ENCODE data around the gene PAM16.
A peak's percentile ranks its signal among the peaks of the same experiment; 100 is the strongest.
"Not testable (repeated sequence)": the region's sequence is repeated elsewhere in the genome, so short reads cannot be mapped to it uniquely, and the experiment has no call there.

The PAM16 gene

DNA sequence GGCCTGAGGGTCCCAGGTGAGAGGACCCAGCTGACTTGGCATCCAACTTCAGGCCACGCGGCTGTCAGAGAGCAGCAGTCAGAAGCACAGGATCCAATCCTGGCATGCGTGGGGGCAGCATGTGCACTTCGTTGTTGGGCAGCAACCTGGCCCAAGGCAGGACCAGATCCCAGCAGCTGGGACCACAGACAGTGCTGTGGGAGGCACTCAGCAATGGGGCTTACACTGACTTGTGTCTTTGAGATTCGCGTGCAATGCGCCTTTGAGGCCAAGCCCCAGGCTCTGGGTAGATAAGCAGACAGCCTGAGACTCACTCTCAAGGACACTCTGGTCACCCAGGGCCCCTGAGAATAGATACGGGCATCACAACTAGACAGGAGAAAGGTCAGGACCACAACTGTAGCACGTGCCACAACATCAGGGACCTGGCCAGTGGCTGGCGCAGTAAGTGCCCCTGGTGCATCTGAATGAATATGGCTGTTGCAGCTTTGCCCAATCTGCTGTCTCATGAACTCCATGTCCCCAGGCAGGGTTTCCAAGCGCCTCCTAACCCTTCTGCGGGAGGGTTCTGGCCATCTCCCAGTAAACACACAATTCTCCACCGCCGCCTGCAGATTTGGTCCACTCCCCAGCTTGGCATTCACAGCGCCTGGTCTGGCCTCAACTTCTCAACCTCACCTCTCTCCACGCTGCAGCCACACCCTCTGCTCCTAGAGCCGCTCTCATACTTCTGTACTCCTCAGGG lies 3.2 kb downstream of the PAM16 start:
- no peaks in the 10 kb centered on the region for H3K9me3 ChIP-seq (ENCODE audit: insufficient read depth, low read depth, low read length)
- H3K4me3 ChIP-seq (ENCODE audit: low read length) = no peak overlapping the region
- no peaks in the 10 kb centered on the region for H3K27me3 ChIP-seq (ENCODE audit: insufficient read depth, low read length)
- peaks cover 4% of the 10 kb centered on the region; the same call in 1 of the 2 replicates for H3K4me1 ChIP-seq (ENCODE audit: insufficient read depth, low read length)
- peak overlapping the region; percentile 13; the same call in 1 of the 2 replicates for H3K9ac ChIP-seq (ENCODE audit: low read depth, low read length)
- peaks cover 36% of the 10 kb centered on the region for H3K36me3 ChIP-seq (ENCODE audit: insufficient read depth, low read length)
- no peak overlapping the region for H3K27ac ChIP-seq (ENCODE audit: low read depth, low read length)
- WGBS = 95% methylated on average over 17 of the region's 17 CpGs

DNA sequence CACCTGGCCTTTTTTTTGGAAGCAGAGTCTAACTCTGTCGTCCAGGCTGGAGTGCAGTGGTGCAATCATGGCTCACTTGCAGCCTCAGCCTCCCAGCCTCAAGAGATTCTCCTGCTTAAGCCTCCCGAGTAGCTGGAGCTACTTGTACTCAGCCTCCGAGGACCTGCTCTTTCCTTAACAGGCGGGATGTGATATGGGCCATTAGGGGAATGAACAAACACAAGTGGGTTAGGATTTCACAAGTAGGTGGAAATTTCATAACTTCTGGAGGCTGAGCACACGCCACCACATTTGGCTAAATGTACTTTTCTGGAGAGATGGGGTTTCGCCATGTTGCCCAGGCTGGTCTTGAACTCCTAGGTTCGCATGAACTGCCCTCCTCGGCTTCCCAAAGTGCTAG lies 4.1 kb downstream of the PAM16 start:
- Histone ChIP-seq H3K27ac (ENCODE audit: low read depth, low read length) (no peak overlapping the region), H3K36me3 (ENCODE audit: insufficient read depth, low read length) (peaks cover 36% of the 10 kb centered on the region)
- WGBS = 95% methylated on average over 8 of the region's 8 CpGs

DNA sequence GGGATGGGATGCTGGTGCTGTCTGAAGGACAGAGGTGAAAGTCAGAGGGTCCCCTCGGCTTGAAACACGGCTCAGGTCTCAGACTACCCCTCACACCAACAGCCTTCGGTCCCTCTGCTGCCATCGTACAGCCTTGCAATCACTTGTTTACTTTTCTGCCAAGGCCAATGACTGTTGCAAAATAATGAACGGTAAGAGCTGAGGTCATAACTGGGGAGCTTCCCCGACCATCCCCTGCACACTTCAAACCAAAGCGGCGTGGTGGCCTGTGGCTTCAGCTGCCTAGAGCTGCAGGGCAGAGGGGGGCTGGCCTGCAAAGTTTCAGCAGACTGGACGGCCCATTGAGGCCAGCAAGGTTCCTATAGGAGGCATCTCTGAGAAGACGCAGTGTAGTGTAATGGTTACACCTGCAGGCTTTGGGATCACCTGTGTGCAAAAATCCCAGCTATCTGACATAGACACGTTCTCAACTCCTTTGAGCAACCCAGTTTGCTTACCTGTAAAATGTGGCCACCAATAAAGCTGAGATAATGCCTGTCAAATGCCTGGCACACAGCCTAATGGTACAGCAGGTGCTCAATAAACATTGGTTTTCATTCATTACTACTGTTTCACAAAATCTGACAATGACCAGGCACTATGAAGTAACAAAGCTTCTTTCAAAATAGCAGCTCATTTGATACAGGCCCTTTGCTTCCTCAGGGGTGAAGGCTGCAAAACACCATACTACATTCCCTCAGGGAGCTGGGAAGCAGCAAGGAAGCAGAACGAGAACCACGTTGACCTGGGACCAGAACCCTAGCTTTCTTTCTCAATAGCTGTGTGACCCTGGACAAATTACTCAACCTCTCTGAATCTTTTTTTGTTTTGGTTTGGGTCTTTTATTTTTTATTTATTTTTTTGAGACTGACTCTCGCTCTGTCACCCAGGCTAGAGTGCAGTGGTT lies 5.0 kb downstream of the PAM16 start:
- H3K27ac ChIP-seq (ENCODE audit: low read depth, low read length) = no peak overlapping the region
- 94% methylated on average over 14 of the region's 14 CpGs for WGBS

More for the DNA sequence above, 4.1 kb downstream of the PAM16 start:
- no peak overlapping the region for H3K4me3 ChIP-seq (ENCODE audit: low read length)
- H3K27me3 ChIP-seq (ENCODE audit: insufficient read depth, low read length) = no peaks in the 10 kb centered on the region
- no peaks in the 10 kb centered on the region for H3K9me3 ChIP-seq (ENCODE audit: insufficient read depth, low read depth, low read length)
- peaks cover 4% of the 10 kb centered on the region; the same call in 1 of the 2 replicates for H3K4me1 ChIP-seq (ENCODE audit: insufficient read depth, low read length)
- H3K9ac ChIP-seq (ENCODE audit: low read depth, low read length) = no peak overlapping the region

DNA sequence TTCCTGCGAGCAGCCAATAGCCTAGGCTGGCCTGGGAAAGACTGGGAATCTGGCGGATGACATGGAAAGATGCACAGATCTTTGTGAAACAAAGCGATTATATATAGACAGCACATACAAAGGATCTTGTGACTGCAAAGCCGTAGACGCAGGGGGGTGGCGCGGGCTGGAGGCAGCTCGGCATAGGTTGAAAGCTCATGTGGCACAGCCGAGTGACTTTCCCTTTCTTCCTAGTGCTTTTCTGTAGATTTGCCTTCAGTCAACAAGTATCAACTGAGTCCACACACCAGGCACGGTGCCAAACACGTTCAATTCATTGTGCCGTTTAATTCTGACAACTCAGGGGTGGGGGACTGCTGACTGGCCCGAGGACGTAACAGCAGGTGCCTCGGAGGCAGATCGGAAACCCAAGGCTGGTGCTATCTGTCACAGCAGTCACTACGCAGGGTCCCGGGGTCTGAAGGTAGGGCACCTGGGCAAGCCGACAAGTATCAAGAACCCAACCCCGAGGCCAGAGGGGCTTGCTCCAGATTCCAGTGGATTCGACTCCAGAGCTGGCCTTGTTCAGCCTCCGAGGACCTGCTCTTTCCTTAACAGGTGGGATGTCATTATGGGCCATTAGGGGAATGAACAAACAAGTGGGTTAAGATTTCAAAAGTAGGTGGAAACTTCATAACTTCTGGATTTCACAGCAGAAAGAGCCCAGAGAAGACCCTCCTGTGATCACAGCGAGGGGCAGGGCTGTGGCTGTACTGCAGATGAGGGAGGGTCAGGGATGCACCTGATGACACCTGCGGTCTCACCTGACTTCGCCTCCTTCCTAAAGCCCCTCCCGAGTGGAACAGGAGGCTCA lies 5.9 kb downstream of the PAM16 start:
- Histone ChIP-seq H3K27me3 (ENCODE audit: insufficient read depth, low read length) (no peaks in the 10 kb centered on the region), H3K36me3 (ENCODE audit: insufficient read depth, low read length) (peaks cover 47% of the 10 kb centered on the region), H3K9me3 (ENCODE audit: insufficient read depth, low read depth, low read length) (no peaks in the 10 kb centered on the region), H3K4me1 (ENCODE audit: insufficient read depth, low read length) (no peaks in the 10 kb centered on the region), H3K9ac (ENCODE audit: low read depth, low read length) (no peak overlapping the region), H3K4me3 (ENCODE audit: low read length) (no peak overlapping the region), H3K27ac (ENCODE audit: low read depth, low read length) (no peak overlapping the region)
- WGBS = 96% methylated on average over 26 of the region's 26 CpGs

More for the DNA sequence above, 5.0 kb downstream of the PAM16 start:
- Histone ChIP-seq H3K9me3 (ENCODE audit: insufficient read depth, low read depth, low read length) (no peaks in the 10 kb centered on the region), H3K4me1 (ENCODE audit: insufficient read depth, low read length) (no peaks in the 10 kb centered on the region), H3K27me3 (ENCODE audit: insufficient read depth, low read length) (no peaks in the 10 kb centered on the region), H3K4me3 (ENCODE audit: low read length) (no peak overlapping the region), H3K36me3 (ENCODE audit: insufficient read depth, low read length) (peaks cover 41% of the 10 kb centered on the region), H3K9ac (ENCODE audit: low read depth, low read length) (no peak overlapping the region)

DNA sequence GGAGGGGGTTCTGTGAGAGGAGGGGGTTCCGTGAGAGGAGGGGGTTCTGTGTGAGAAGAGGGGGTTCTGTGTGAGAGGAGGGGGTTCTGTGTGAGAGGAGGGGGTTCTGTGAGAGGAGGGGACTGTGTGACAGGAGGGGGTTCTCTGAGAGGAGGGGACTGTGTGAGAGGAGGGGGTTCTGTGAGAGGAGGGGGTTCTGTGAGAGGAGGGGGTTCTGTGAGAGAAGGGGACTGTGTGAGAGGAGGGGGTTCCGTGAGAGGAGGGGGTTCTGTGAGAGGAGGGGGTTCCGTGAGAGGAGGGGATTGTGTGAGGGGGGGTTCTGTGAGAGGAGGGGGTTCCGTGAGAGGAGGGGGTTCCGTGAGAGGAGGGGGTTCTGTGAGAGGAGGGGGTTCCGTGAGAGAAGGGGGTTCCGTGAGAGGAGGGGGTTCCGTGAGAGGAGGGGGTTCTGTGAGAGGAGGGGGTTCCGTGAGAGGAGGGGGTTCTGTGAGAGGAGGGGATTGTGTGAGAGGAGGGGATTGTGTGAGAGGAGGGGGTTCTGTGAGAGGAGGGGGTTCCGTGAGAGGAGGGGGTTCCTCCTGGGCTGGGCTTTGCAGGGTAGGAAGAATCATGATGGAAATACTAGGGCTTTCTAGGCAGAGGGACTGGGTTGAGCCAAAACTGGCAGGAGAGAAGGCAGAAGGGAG lies 6.7 kb downstream of the PAM16 start:
- H3K36me3 ChIP-seq (ENCODE audit: insufficient read depth, low read length) = peaks cover 47% of the 10 kb centered on the region
- not testable (repeated sequence) for H3K4me1 ChIP-seq (ENCODE audit: insufficient read depth, low read length); H3K9me3 ChIP-seq (ENCODE audit: insufficient read depth, low read depth, low read length); H3K4me3 ChIP-seq (ENCODE audit: low read length); H3K27ac ChIP-seq (ENCODE audit: low read depth, low read length); H3K27me3 ChIP-seq (ENCODE audit: insufficient read depth, low read length); H3K9ac ChIP-seq (ENCODE audit: low read depth, low read length)
- WGBS = 62% methylated on average over 8 of the region's 10 CpGs

DNA sequence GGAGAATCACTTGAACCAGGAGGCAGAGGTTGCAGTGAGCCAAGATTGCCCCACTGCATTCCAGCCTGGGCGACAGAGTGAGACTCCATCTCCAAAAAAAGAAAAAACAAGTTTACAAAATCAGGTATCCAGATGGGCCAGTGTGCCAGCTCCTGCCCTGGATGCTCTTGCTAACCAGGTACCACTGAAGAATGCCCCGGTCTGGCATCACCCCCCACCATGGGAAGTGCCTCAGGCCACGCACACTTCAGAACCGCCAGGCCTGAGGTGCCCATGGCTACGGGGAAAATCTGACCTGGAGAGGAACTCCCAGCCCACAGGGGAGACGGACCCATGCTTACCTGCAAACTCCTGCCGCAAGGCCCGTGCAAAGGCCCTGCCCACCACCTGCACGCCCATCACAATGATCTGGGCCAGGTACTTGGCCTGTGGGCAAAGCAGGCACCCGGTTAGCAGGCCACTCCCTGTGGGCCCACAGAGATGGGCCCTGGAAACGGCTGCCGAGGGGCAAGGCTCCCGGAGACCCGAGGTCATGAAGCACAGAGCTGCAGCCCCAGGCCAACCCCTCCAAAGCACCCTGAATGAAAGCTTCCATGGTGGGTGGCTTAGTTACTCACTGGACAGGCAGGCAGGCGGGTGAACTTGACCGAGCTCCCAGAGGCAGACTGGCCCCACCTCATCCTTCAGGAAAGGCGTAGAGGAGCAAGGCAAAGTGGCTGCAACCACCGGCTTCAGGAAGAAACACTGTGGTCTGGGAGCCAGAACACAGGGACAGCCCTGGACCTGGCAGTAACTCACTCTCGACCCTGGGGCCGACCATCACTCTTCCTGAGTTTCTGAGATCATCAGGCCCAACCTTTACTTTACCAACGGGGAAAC lies 8.0 kb downstream of the PAM16 start:
- H3K4me1 ChIP-seq (ENCODE audit: insufficient read depth, low read length) = no peaks in the 10 kb centered on the region
- H3K36me3 ChIP-seq (ENCODE audit: insufficient read depth, low read length) = peaks cover 51% of the 10 kb centered on the region
- H3K4me3 ChIP-seq (ENCODE audit: low read length) = no peak overlapping the region
- WGBS = 94% methylated on average over 21 of the region's 21 CpGs
- H3K9ac ChIP-seq (ENCODE audit: low read depth, low read length) = no peak overlapping the region
- H3K9me3 ChIP-seq (ENCODE audit: insufficient read depth, low read depth, low read length) = no peaks in the 10 kb centered on the region
- H3K27me3 ChIP-seq (ENCODE audit: insufficient read depth, low read length) = no peaks in the 10 kb centered on the region
- no peak overlapping the region for H3K27ac ChIP-seq (ENCODE audit: low read depth, low read length)

DNA sequence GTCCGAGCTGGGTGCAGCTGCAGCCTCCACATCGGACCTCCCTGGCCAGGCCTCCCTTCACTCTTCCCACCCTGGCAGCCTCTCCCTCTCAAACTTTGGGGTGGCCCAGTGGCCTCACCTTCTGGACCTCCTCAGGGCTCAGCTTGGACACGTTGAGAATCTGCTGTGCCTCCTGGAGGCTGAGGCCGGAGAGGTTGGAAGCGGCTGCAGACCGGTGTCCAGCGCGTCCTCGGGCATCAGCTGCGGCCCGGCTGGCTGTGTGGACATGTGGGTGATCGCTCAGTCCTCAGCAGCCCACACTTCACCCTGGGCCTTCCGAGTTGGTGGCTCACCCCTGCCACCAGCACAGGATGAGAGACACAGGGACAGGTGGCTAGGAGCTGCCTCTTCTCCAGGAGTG lies 9.9 kb downstream of the PAM16 start:
- Histone ChIP-seq H3K27me3 (ENCODE audit: insufficient read depth, low read length) (no peaks in the 10 kb centered on the region), H3K9ac (ENCODE audit: low read depth, low read length) (no peak overlapping the region), H3K4me3 (ENCODE audit: low read length) (no peak overlapping the region), H3K4me1 (ENCODE audit: insufficient read depth, low read length) (no peaks in the 10 kb centered on the region), H3K9me3 (ENCODE audit: insufficient read depth, low read depth, low read length) (no peaks in the 10 kb centered on the region), H3K36me3 (ENCODE audit: insufficient read depth, low read length) (peaks cover 51% of the 10 kb centered on the region), H3K27ac (ENCODE audit: low read depth, low read length) (no peak overlapping the region)
- WGBS = 97% methylated on average over 13 of the region's 13 CpGs

DNA sequence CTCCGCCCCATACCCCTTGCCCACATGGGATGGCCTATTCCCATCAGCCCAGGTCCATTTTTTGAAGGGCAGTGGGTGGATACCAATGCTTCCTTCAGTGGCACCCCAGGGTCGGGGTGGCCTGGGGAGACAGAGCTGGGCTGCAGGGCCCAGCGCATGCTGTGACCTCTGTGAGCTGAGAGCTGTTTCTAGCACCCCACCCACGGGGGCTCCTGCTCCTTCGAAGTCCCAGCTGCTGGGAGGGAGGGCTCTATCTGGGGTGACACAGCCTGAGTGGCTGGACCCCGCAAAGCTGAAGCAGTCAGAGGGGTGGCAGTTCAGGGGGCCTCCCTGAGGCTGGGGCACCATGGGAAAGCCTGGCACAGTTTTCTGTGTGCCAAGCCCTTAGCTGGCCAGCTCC lies 10.7 kb downstream of the PAM16 start:
- H3K27ac ChIP-seq (ENCODE audit: low read depth, low read length) = no peak overlapping the region
- 97% methylated on average over 6 of the region's 6 CpGs for WGBS
- no peaks in the 10 kb centered on the region for H3K27me3 ChIP-seq (ENCODE audit: insufficient read depth, low read length)
- no peaks in the 10 kb centered on the region for H3K4me1 ChIP-seq (ENCODE audit: insufficient read depth, low read length)
- peaks cover 46% of the 10 kb centered on the region for H3K36me3 ChIP-seq (ENCODE audit: insufficient read depth, low read length)
- no peaks in the 10 kb centered on the region for H3K9me3 ChIP-seq (ENCODE audit: insufficient read depth, low read depth, low read length)
- no peak overlapping the region for H3K9ac ChIP-seq (ENCODE audit: low read depth, low read length)
- no peak overlapping the region for H3K4me3 ChIP-seq (ENCODE audit: low read length)

DNA sequence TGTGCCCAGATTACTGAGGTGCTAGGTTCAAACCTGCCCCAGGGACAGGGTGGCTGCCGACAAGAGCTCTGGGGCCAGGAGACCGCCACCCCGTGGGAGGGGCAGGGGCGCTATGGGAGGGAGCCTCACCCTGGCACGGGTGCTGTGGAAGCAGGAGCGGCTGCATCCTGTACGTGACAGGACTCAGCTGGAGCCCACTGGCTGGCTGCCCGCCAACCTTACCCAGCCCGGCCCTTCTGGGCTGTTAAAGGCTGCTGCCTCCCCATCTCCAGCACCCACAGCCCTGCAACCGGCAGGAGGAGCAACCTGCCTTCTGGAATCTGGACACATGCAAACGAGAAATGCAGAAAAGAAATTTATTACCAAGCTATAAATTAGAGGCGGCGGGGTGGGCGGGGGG lies 11.2 kb downstream of the PAM16 start:
- H3K36me3 ChIP-seq (ENCODE audit: insufficient read depth, low read length) = peaks cover 46% of the 10 kb centered on the region
- no peak overlapping the region for H3K4me3 ChIP-seq (ENCODE audit: low read length)
- H3K9ac ChIP-seq (ENCODE audit: low read depth, low read length) = no peak overlapping the region
- no peak overlapping the region for H3K27ac ChIP-seq (ENCODE audit: low read depth, low read length)
- no peaks in the 10 kb centered on the region for H3K4me1 ChIP-seq (ENCODE audit: insufficient read depth, low read length)
- no peaks in the 10 kb centered on the region for H3K9me3 ChIP-seq (ENCODE audit: insufficient read depth, low read depth, low read length)
- H3K27me3 ChIP-seq (ENCODE audit: insufficient read depth, low read length) = no peaks in the 10 kb centered on the region
- 91% methylated on average over 14 of the region's 14 CpGs for WGBS

DNA sequence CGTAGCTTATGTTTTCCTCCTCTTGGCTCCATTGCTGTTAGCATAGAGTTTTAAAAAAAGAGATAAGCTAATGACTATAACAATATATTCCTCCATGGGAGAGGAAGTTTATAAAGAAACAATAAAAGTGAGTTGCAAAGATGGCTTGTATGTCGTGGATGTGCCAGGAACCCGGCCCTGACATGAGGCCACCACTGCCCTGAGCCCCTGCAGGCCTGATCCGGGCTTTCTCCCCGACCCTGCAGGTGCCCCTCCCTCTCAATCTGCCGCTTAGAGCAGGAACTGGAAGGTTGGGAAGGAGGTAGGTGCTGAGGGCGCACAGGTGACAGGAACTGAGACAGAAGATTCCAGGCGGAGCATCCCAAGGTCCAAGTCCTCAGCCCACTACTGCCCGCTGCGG lies 11.7 kb downstream of the PAM16 start:
- WGBS = 89% methylated on average over 10 of the region's 10 CpGs
- Histone ChIP-seq H3K4me3 (ENCODE audit: low read length) (no peak overlapping the region), H3K9me3 (ENCODE audit: insufficient read depth, low read depth, low read length) (no peaks in the 10 kb centered on the region), H3K36me3 (ENCODE audit: insufficient read depth, low read length) (peaks cover 49% of the 10 kb centered on the region), H3K27ac (ENCODE audit: low read depth, low read length) (no peak overlapping the region), H3K4me1 (ENCODE audit: insufficient read depth, low read length) (no peaks in the 10 kb centered on the region), H3K27me3 (ENCODE audit: insufficient read depth, low read length) (no peaks in the 10 kb centered on the region), H3K9ac (ENCODE audit: low read depth, low read length) (no peak overlapping the region)

Data from HUES64 (cell line).